ENCODE data around the gene SLC9A3. TPM values are rescaled to one million over a fixed set of nuclear protein-coding genes. Genes with fewer than 3 reads are reported as not detected.

Gene SLC9A3
- total and polyA plus RNA-seq, 7 donors = 0.81 to 1.7 (median 1.2) TPM

DNA sequence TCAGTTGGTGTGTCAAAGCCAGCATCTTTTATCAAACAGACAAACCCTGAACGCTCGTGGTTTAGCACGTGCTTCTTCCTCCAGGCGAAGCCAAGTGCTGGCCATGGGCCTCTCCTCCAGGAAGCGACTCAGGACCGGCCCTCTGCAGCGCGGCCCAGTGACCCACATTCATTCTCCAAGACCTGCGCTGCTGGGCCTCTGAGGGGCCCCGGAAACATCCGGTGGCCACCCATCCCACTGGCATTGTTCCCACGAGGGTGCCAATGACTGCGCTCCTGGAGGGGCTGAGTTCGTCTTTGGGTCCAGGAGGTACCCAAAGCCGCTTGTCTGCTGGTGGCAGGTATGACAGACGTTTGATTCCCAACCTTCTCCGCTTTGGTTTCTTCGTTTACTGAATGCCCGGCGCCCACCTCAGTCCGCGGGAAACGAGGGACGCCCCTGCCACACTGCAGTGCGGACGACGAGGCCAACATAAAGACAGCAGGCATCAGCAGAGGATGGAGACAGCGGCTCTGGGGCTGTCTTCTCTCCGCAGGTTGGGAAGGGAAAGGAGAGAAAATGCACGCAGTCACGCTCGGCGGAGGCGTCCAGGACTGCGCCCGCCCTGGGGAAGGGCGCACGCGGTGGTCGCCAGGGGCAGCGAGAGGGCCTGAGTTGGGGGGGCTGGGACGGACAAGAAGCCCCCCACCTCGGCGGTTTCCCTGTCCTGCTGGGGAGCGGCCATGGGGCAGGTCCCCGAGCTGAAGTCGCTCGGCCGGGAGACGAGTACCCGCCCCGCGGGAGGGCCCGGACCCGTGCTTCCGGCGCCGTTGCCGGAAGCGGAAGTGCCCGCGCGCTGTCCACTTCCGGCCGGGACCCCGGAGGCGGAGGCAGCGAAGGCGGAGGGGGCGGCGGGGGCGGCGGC is 81.7 kb downstream of the SLC9A3 start, which contains the start of gene EXOC3:
TSS of gene EXOC3 (plus strand) at position 842 of the 904 bp plus-strand sequence. CDS start 3,030 bp downstream, outside the sequence.
- TF ChIP-seq CTCF (IDR thresholded peaks at IDR 0.05) = no peak
- Histone ChIP-seq H3K27ac (peak within 1 kb of the TSS; percentile 87), H3K4me1 (peaks cover 17% of the 10 kb centered on the region), H3K36me3 (ENCODE audit: insufficient read depth in 1 of 2, low read depth in 1 of 2) (peaks cover 0 to 15% of the 10 kb centered on the region in 2 donors), H3K4me3 (peak within 1 kb of the TSS; percentile 88), H3K27me3 (ENCODE audit: insufficient read depth in 3 of 3, low read length in 2 of 3) (peaks cover 0 to under 1% (median 0%) of the 10 kb centered on the region in 3 donors), H3K9me3 (no peaks in the 10 kb centered on the region)
- WGBS, 3 donors = 4 to 8% (median 6%) methylated on average over 44 to 73 of the region's 73 CpGs
- ATAC-seq (peak; percentile 89 to 98 (median 96)), DNase-seq (peak; percentile 79 to 88)
- intact Hi-C loops (cut with DNase I) = loop anchor here in 1 of 2 donors (10.0 kb wide), 1 partner anchor 462 kb away; no protein-coding TSS in a partner anchor

- ATAC-seq (no peak), DNase-seq (peak in 1 of 2 donors; percentile 44)
- H3K36me3 ChIP-seq (ENCODE audit: insufficient read depth in 1 of 2, low read depth in 1 of 2) = peaks cover 0 to 9% of the 10 kb centered on the region in 2 donors
- no peaks in the 10 kb centered on the region for H3K9me3 ChIP-seq
- H3K4me1 ChIP-seq = peaks cover 17% of the 10 kb centered on the region
- WGBS, 3 donors = 86 to 89% (median 87%) methylated on average over 5 of the region's 5 CpGs
- peak overlapping the region; percentile 87 for H3K27ac ChIP-seq
- peaks cover 0 to 5% (median 0%) of the 10 kb centered on the region in 3 donors for H3K27me3 ChIP-seq (ENCODE audit: insufficient read depth in 3 of 3, low read length in 2 of 3)
- intact Hi-C loops (cut with DNase I) = loop anchor here in 1 of 2 donors (10.0 kb wide), 1 partner anchor 463 kb away; no protein-coding TSS in a partner anchor
- peak overlapping the region; percentile 88 for H3K4me3 ChIP-seq
- TF ChIP-seq CTCF (IDR thresholded peaks at IDR 0.05) = no peak
These were observed 82.3 kb downstream of the SLC9A3 start for GRCh38 chr5:441996-442334.

DNA sequence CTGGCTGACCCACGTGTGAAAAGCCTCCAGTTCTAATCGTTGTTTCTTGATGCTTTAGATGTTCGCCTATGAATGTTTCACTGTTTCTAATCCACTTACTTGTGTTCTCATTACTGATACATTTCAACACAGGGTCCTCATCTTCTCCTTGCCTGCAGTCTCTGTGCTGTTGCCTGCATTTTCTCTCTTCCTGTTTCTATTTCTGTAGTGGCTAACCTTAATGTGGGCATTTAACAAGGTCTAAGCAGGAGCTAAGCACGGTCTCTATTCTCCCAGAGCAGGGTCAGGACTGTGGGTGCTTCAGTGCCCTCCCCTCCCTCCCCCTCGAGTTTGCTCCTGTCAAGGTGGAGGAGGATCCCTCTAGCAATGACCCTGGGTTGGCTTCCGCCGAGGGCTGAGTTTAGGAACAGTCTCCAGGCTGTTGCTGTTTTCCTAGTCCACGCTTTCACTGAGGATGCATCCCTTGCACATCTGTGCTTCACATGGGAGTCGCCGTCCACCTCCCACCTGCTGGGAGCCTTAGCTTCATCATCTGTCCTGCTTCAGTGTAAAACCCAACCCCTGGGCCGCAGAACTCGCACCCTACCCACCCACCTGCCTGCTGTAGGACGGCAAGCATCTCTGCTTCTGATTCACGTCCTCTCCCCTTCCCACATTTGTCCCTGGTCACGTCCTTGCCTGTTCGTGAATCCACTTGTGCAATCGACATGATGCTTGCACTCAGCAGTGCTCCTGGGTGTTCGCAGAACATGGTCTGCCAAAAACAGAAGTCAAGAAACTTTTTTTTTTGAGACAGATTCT is 83.6 kb downstream of the SLC9A3 start:
- Histone ChIP-seq H3K4me1 (peaks cover 17% of the 10 kb centered on the region), H3K27me3 (ENCODE audit: insufficient read depth in 3 of 3, low read length in 2 of 3) (peaks cover 0 to 5% (median 0%) of the 10 kb centered on the region in 3 donors), H3K27ac (no peak overlapping the region), H3K9me3 (no peaks in the 10 kb centered on the region), H3K36me3 (ENCODE audit: insufficient read depth in 1 of 2, low read depth in 1 of 2) (no peaks in the 10 kb centered on the region), H3K4me3 (no peak overlapping the region)
- intact Hi-C loops (cut with DNase I) = loop anchor here in 1 of 2 donors (10.0 kb wide), 1 partner anchor 464 kb away; no protein-coding TSS in a partner anchor
- WGBS, 3 donors = 72 to 78% (median 77%) methylated on average over 18 of the region's 18 CpGs
- no peak for TF ChIP-seq CTCF (IDR thresholded peaks at IDR 0.05)
- ATAC-seq (no peak), DNase-seq (peak in 1 of 2 donors; percentile 25)

DNA sequence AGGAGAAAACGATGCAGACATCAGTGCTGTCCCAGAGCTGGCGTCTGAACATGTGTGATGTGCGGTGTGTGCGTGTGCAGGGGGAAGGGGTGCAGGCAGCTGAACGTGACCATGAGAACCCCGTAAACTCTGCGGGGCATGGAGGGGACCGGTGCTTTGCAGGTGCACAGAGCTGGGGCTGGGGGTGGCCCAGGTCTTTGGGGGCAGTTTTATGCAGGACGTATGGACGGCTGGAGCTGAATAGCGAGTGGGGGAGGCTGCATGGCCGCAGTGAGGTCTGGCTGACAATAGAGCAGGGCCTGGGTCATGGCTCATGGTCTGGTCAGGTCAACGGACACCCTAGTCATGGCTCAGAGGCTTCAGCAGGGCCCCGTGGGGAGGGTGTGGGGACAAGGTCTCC is 84.6 kb downstream of the SLC9A3 start:
- ATAC-seq (no peak), DNase-seq (peak in 1 of 2 donors; percentile 28)
- Histone ChIP-seq H3K4me3 (no peak overlapping the region), H3K27me3 (ENCODE audit: insufficient read depth in 3 of 3, low read length in 2 of 3) (peaks cover 0 to 5% (median 0%) of the 10 kb centered on the region in 3 donors), H3K9me3 (no peaks in the 10 kb centered on the region), H3K27ac (no peak overlapping the region), H3K4me1 (peaks cover 17% of the 10 kb centered on the region), H3K36me3 (ENCODE audit: insufficient read depth in 1 of 2, low read depth in 1 of 2) (no peaks in the 10 kb centered on the region)
- 67 to 81% (median 69%) methylated on average over 14 of the region's 14 CpGs for WGBS, 3 donors
- intact Hi-C loops (cut with DNase I) = loop anchor here in 1 of 2 donors (10.0 kb wide), 1 partner anchor 465 kb away; no protein-coding TSS in a partner anchor
- TF ChIP-seq CTCF (IDR thresholded peaks at IDR 0.05) = no peak

Data from psoas muscle (tissue), 8 donors.